ENCODE data around the gene PKM.

PKM gene

GRCh38 chr15:72199721-72200212, 31.2 kb downstream of the PKM start:
- peak; percentile 76 for DNase-seq

- no peak for DNase-seq
These were observed 31.8 kb downstream of the PKM start for GRCh38 chr15:72199205-72199515.

- DNase-seq = no peak
These were observed 32.4 kb downstream of the PKM start for GRCh38 chr15:72198356-72199204.

- peak; percentile 51 for DNase-seq
These were observed 33.3 kb downstream of the PKM start, which contains the start of gene GRAMD2A for GRCh38 chr15:72197460-72198355. Gene GRAMD2A (minus strand): TSS chr15:72197787.

- no peak for DNase-seq
These were observed 33.9 kb downstream of the PKM start for GRCh38 chr15:72197041-72197459.

- no peak for DNase-seq
These were observed 34.5 kb downstream of the PKM start for GRCh38 chr15:72196409-72197040.

- DNase-seq = no peak
These were observed 35.9 kb downstream of the PKM start for GRCh38 chr15:72195101-72195511.

- DNase-seq = no peak
These were observed 37.1 kb downstream of the PKM start for GRCh38 chr15:72193836-72194396.

- DNase-seq = no peak
These were observed 38.6 kb downstream of the PKM start for GRCh38 chr15:72192416-72192815.

GRCh38 chr15:72189250-72189902, 41.6 kb downstream of the PKM start:
- no peak for DNase-seq

GRCh38 chr15:72184165-72184811, 46.7 kb downstream of the PKM start:
- peak; percentile 27 for DNase-seq

- no peak for DNase-seq
These were observed 47.2 kb downstream of the PKM start for GRCh38 chr15:72183781-72184164.

GRCh38 chr15:72182673-72183072, 48.3 kb downstream of the PKM start:
- DNase-seq = no peak

- no peak for DNase-seq
These were observed 48.7 kb downstream of the PKM start for GRCh38 chr15:72182244-72182643.

- no peak for DNase-seq
These were observed 50.1 kb downstream of the PKM start for GRCh38 chr15:72180761-72181324.

GRCh38 chr15:72179950-72180581, 50.9 kb downstream of the PKM start:
- no peak for DNase-seq

- DNase-seq = no peak
These were observed 51.9 kb downstream of the PKM start for GRCh38 chr15:72178976-72179585.

GRCh38 chr15:72176743-72177142, 54.2 kb downstream of the PKM start:
- no peak for DNase-seq

GRCh38 chr15:72176159-72176558, 54.8 kb downstream of the PKM start:
- DNase-seq = no peak

Data from fibroblast of skin of scalp (primary cell).